NT2/D1 (cell line): ENCODE data around the gene DGCR8.

Experiments used
- SUZ12 ChIP-seq: IDR thresholded peaks from 2 replicates; pipeline ENCODE4 v1.6.1; 2011; ENCODE audit not compliant: insufficient read length, insufficient read depth; ENCODE audit errors: extremely low read depth
- YY1 ChIP-seq: IDR thresholded peaks from 2 replicates; pipeline ENCODE4 v1.6.1; 2011; ENCODE audit not compliant: insufficient read length, insufficient read depth
- ZNF274 ChIP-seq: IDR thresholded peaks from 2 replicates; pipeline ENCODE4 v1.6.1; 2011; ENCODE audit warnings: mild to moderate bottlenecking, low read depth, low read length

GRCh38 chr22:20137113-20137512 lies 57.1 kb downstream of the DGCR8 start:
- TF ChIP-seq SUZ12 (no peak), YY1 (no peak), ZNF274 (no peak)
